A673 (cell line): ENCODE results near the gene DCN. TPM values are rescaled to one million over a fixed set of nuclear protein-coding genes. Genes with fewer than 3 reads are reported as not detected.

Experiments used
- BruUV-seq: library from RNA; stranded (reverse); fragments of 400-500 nt; replicated peaks from 2 replicates; lab custom pipeline; 2021; lab: Mats Ljungman, UMichigan
- CTCF ChIA-PET: fragments of 300-600 bp; sonication (Branson Sonifier 250); formaldehyde crosslinking; loops from one replicate; lab custom pipeline; 2022; ENCODE audit warnings: antibody characterized with exemption; lab: Charles Lee
- POLR2A ChIA-PET: fragments of 300-600 bp; sonication (Branson Sonifier 250); formaldehyde crosslinking; loops from one replicate; lab custom pipeline; 2022; ENCODE audit warnings: antibody characterized with exemption; ENCODE audit not compliant: low non-redundant PET; lab: Charles Lee
- DNase-seq: peaks from one replicate; pipeline ENCODE4 v3.0.0-alpha.2; 2015; ENCODE audit warnings: low spot score
- H3K27ac ChIP-seq: fragments of 200-600 bp; sonication (generic); 2 replicates; pipeline ENCODE4 v1.5.1; 2016; ENCODE audit warnings: mixed run types, low read depth, mild to moderate bottlenecking, mixed read lengths, antibody characterized with exemption, low read length; ENCODE audit not compliant: poor library complexity, severe bottlenecking
- H3K27me3 ChIP-seq: fragments of 200-600 bp; sonication (generic); replicated peaks from 2 replicates; pipeline ENCODE4 v1.6.1; 2017; ENCODE audit warnings: mixed run types, low read depth, mild to moderate bottlenecking, mixed read lengths, antibody characterized with exemption, low read length; ENCODE audit not compliant: insufficient read depth, poor library complexity
- H3K36me3 ChIP-seq: fragments of 200-600 bp; sonication (generic); 2 replicates; pipeline ENCODE4 v1.6.1; 2016; ENCODE audit warnings: mixed run types, mild to moderate bottlenecking, mixed read lengths, antibody characterized with exemption, low read length; ENCODE audit not compliant: insufficient read depth, poor library complexity, severe bottlenecking
- H3K4me1 ChIP-seq: fragments of 200-600 bp; sonication (generic); 2 replicates; pipeline ENCODE4 v1.6.1; 2017; ENCODE audit warnings: mixed run types, mild to moderate bottlenecking, mixed read lengths, antibody characterized with exemption, low read length; ENCODE audit not compliant: insufficient read depth, poor library complexity, severe bottlenecking
- H3K4me3 ChIP-seq: fragments of 200-600 bp; sonication (generic); 2 replicates; pipeline ENCODE4 v1.5.1; 2016; ENCODE audit warnings: low read depth, mixed run types, mild to moderate bottlenecking, mixed read lengths, low read length; ENCODE audit not compliant: poor library complexity, severe bottlenecking
- H3K9me3 ChIP-seq: fragments of 200-600 bp; sonication (generic); 2 replicates; pipeline ENCODE4 v1.6.1; 2016; ENCODE audit warnings: mixed run types, low read depth, mild to moderate bottlenecking, mixed read lengths, antibody characterized with exemption, low read length; ENCODE audit not compliant: poor library complexity, severe bottlenecking
- CTCF ChIP-seq: fragments of 300-800, 200-600 bp; sonication (generic); conservative IDR thresholded peaks from 2 replicates; pipeline ENCODE4 v1.5.1; 2017; ENCODE audit warnings: low read depth, mild to moderate bottlenecking, antibody characterized with exemption, low read length, moderate library complexity, mixed read lengths
- EZH2 ChIP-seq: fragments of 200-600 bp; sonication (generic); IDR thresholded peaks from 2 replicates; pipeline ENCODE4 v1.6.1; 2017; ENCODE audit warnings: borderline replicate concordance, low read depth, mild to moderate bottlenecking, mixed read lengths, antibody characterized with exemption, low read length; ENCODE audit not compliant: poor library complexity, severe bottlenecking
- intact Hi-C: fragments of 100-400 bp; cut with micrococcal nuclease; formaldehyde crosslinking; loops from one replicate; pipeline ENCODE4 v1.10.0; 2022; ENCODE audit not compliant: unreplicated experiment
- total RNA-seq: library from RNA; stranded (reverse); gene quantifications from 2 replicates; pipeline ENCODE4 v1.2.3, GENCODE V29; 2021

DCN gene
- total RNA-seq, 1 experiment from 2014 or later, result 3.5 TPM

GRCh38 chr12:91127751-91128150 lies 54.9 kb downstream of the DCN start:
- Histone ChIP-seq H3K9me3 (no peaks in the 10 kb centered on the region), H3K36me3 (no peaks in the 10 kb centered on the region), H3K27ac (no peak overlapping the region), H3K4me3 (no peak overlapping the region), H3K4me1 (no peaks in the 10 kb centered on the region), H3K27me3 (no peaks in the 10 kb centered on the region)
- intact Hi-C loops, result no loop called here
- TF ChIP-seq EZH2 (no peak), CTCF (no peak)
- ChIA-PET CTCF (no interaction called here), POLR2A (no interaction called here)
- no TSS peak for BruUV-seq
- no peak for DNase-seq

- no peaks in the 10 kb centered on the region for H3K9me3 ChIP-seq
- H3K27me3 ChIP-seq, result no peaks in the 10 kb centered on the region
- BruUV-seq, result no TSS peak
- H3K4me3 ChIP-seq, result no peak overlapping the region
- no peaks in the 10 kb centered on the region for H3K36me3 ChIP-seq
- no peak for TF ChIP-seq CTCF
- no peak for TF ChIP-seq EZH2
- no peak overlapping the region for H3K27ac ChIP-seq
- ChIA-PET CTCF (no interaction called here), POLR2A (no interaction called here)
- intact Hi-C loops, result no loop called here
- DNase-seq, result no peak
- no peaks in the 10 kb centered on the region for H3K4me1 ChIP-seq
Observed at GRCh38 chr12:91127306-91127705, 55.3 kb downstream of the DCN start.

GRCh38 chr12:91126516-91126915 lies 56.1 kb downstream of the DCN start:
- Histone ChIP-seq H3K36me3 (no peaks in the 10 kb centered on the region), H3K9me3 (no peaks in the 10 kb centered on the region), H3K27ac (no peak overlapping the region), H3K4me1 (no peaks in the 10 kb centered on the region), H3K4me3 (no peak overlapping the region), H3K27me3 (no peaks in the 10 kb centered on the region)
- no peak for TF ChIP-seq CTCF
- no peak for TF ChIP-seq EZH2
- ChIA-PET POLR2A (no interaction called here), CTCF (no interaction called here)
- intact Hi-C loops, result no loop called here
- DNase-seq, result no peak
- no TSS peak for BruUV-seq
